ENCODE results near the gene CRLF1.

- TF ChIP-seq EZH2 (IDR thresholded peaks at IDR 0.05): no peak
- TF ChIP-seq POLR2AphosphoS5 (IDR thresholded peaks at IDR 0.05; ENCODE audit: borderline replicate concordance, low read depth, low read length): no peak
- TF ChIP-seq FOXP2 (optimal IDR thresholded peaks at IDR 0.05; ENCODE audit: control extremely low read depth, extremely low read length, insufficient read depth): no peak
These were observed 29.2 kb upstream of the CRLF1 start for GRCh38 chr19:18635831-18636182.
